ENCODE results near the gene CARM1. TPM values are rescaled to one million over a fixed set of nuclear protein-coding genes. Genes with fewer than 3 reads are reported as not detected.

The CARM1 gene
- total and polyA plus RNA-seq, 2 of the 13 experiments (the other 11 are each of a cell fraction or from before 2014, with no cell fraction given), result 27.6 to 55.8 TPM

DNA sequence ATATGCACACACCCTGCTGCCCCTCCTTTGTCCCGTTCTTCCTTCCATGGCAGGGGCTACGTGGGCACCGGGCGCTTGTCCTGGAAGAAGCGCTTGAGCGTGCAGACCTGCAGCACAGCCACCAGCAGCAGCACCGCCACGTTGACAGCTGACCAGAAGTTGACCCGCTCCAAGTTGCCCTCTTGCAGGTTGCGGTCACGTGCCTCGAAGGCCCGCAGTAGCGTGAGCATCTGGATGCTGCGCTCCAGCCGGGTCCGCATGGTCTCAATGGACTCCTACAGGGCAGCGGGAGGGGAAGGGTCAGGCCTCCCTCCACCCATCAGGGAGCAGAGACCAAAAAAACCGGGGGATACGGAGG, 38.4 kb upstream of the CARM1 start:
- in situ Hi-C loops (cut with HindIII; ENCODE audit: extremely low pct_ligation_motif_present, low pct_unique_long_range_greater_than_20kb) (no loop called here), intact Hi-C loops (cut with micrococcal nuclease; ENCODE audit: unreplicated experiment) (loop anchor here (10.0 kb wide), 1 partner anchor 118 kb away; the partner anchor contains the start of gene DNM2)
- no peaks in the 10 kb centered on the region for H3K27me3 ChIP-seq (ENCODE audit: control insufficient read depth in 1 of 2, insufficient read depth in 2 of 2, low read length in 2 of 2)
- BruUV-seq (replicated peaks), result TSS peak; percentile 34
- no peaks in the 10 kb centered on the region for H4K20me1 ChIP-seq (ENCODE audit: insufficient read depth, low read length)
- DNase-seq (ENCODE audit: low spot score) (no peak), ATAC-seq (no peak), FAIRE-seq (no peak)
- H3K4me1 ChIP-seq (ENCODE audit: insufficient read depth, low read length), result peaks cover 16% of the 10 kb centered on the region
- no peak overlapping the region for H3K9ac ChIP-seq (ENCODE audit: insufficient read depth, low read depth, low read length)
- WGBS (ENCODE audit: low lambda C conversion rate), result 93% methylated on average over 14 of the region's 20 CpGs
- ChIA-PET POLR2A (no interaction called here), CTCF (ENCODE audit: low intra/inter-chr PET ratio, low total read pairs) (no interaction called here)
- no peaks in the 10 kb centered on the region for H3K9me3 ChIP-seq (ENCODE audit: low read length)
- TF ChIP-seq AGO2 (optimal IDR thresholded peaks at IDR 0.05; ENCODE audit: low read depth, low read length) (peak; percentile 87), ZNF781 (CRISPR knock-in tag; IDR thresholded peaks at IDR 0.05; ENCODE audit: borderline replicate concordance, not compliant biosample characterization) (no peak), ZNF430 (CRISPR knock-in tag; IDR thresholded peaks at IDR 0.05) (no peak), SPEN (CRISPR knock-in tag; IDR thresholded peaks at IDR 0.05; ENCODE audit: low read depth) (no peak)
- TF ChIP-seq, protein P1, sequence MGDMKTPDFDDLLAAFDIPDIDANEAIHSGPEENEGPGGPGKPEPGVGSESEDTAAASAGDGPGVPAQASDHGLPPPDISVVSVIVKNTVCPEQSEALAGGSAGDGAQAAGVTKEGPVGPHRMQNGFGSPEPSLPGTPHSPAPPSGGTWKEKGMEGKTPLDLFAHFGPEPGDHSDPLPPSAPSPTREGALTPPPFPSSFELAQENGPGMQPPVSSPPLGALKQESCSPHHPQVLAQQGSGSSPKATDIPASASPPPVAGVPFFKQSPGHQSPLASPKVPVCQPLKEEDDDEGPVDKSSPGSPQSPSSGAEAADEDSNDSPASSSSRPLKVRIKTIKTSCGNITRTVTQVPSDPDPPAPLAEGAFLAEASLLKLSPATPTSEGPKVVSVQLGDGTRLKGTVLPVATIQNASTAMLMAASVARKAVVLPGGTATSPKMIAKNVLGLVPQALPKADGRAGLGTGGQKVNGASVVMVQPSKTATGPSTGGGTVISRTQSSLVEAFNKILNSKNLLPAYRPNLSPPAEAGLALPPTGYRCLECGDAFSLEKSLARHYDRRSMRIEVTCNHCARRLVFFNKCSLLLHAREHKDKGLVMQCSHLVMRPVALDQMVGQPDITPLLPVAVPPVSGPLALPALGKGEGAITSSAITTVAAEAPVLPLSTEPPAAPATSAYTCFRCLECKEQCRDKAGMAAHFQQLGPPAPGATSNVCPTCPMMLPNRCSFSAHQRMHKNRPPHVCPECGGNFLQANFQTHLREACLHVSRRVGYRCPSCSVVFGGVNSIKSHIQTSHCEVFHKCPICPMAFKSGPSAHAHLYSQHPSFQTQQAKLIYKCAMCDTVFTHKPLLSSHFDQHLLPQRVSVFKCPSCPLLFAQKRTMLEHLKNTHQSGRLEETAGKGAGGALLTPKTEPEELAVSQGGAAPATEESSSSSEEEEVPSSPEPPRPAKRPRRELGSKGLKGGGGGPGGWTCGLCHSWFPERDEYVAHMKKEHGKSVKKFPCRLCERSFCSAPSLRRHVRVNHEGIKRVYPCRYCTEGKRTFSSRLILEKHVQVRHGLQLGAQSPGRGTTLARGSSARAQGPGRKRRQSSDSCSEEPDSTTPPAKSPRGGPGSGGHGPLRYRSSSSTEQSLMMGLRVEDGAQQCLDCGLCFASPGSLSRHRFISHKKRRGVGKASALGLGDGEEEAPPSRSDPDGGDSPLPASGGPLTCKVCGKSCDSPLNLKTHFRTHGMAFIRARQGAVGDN (CRISPR knock-in tag; IDR thresholded peaks at IDR 0.05), result no peak
- H3K36me3 ChIP-seq (replicated peaks in 1 of 2; ENCODE audit: control insufficient read depth in 1 of 2, insufficient read depth in 2 of 2, low read length in 2 of 2), result peaks cover 10 to 15% of the 10 kb centered on the region in 2 experiments; a peak in 4 of 5 replicates
- H3K79me2 ChIP-seq (ENCODE audit: insufficient read depth, low read length), result no peaks in the 10 kb centered on the region
- H2AFZ ChIP-seq (ENCODE audit: low read length), result no peak overlapping the region
- no peak overlapping the region for H3K4me2 ChIP-seq (ENCODE audit: low read depth, low read length)
- no peak overlapping the region for H3K27ac ChIP-seq (ENCODE audit: extremely low read length, insufficient read depth, low read length)
- H3K4me3 ChIP-seq (replicated peaks in 1 of 3; ENCODE audit: insufficient read depth in 1 of 3, low read depth in 2 of 3, low read length in 3 of 3), result no peak overlapping the region
